Peyer's patch (tissue), 4 donors: ENCODE data around the gene KLKB1. TPM values are rescaled to one million over a fixed set of nuclear protein-coding genes. Genes with fewer than 3 reads are reported as not detected.
"Not testable (repeated sequence)": the region's sequence is repeated elsewhere in the genome, so short reads cannot be mapped to it uniquely, and the experiment has no call there.

Experiments
- DNase-seq, 3 donors: peaks; one replicate each; pipeline ENCODE4 v3.0.0-alpha.2; 2017 to 2019
- H3K27ac ChIP-seq, 4 donors: fragments of 200-600 bp; sonication (generic); one replicate each; pipeline ENCODE4 v1.5.1; 2016 to 2019
- H3K27me3 ChIP-seq, 2 donors: fragments of 200-600 bp; sonication (generic); one replicate each; pipeline ENCODE4 v1.5.1; 2019
- H3K36me3 ChIP-seq, 3 donors: fragments of 200-600 bp; sonication (generic); one replicate each; pipeline ENCODE4 v1.5.1; 2016 to 2019
- H3K4me1 ChIP-seq, 4 donors: fragments of 200-600 bp; sonication (generic); one replicate each; pipeline ENCODE4 v1.5.1; 2016 to 2019
- H3K4me3 ChIP-seq, 4 donors: fragments of 200-600 bp; sonication (generic); 1 replicate in 3 of 4; 2 replicates in 1 of 4; pipeline ENCODE4 v1.5.1; 2016 to 2019; ENCODE audit warnings: mild to moderate bottlenecking in 1 of 4
- H3K9me3 ChIP-seq, 4 donors: fragments of 200-600 bp; sonication (generic); one replicate each; pipeline ENCODE4 v1.5.1; 2016 to 2019; ENCODE audit warnings: mild to moderate bottlenecking in 1 of 4
- CTCF ChIP-seq, 6 experiments: fragments of 450-650 bp in 4 of 6; fragments of 200-600 bp in 2 of 6; sonication (generic) in 1 of 6; IDR thresholded peaks; one replicate each; pipeline ENCODE4 v1.5.1; 2017 to 2019; ENCODE audit warnings: antibody characterized with exemption in 6 of 6, mild to moderate bottlenecking in 3 of 6, moderate library complexity in 1 of 6
- POLR2A ChIP-seq, 2 donors: fragments of 450-650 bp; IDR thresholded peaks; one replicate each; pipeline ENCODE4 v1.5.1; 2017; ENCODE audit warnings: antibody characterized with exemption in 2 of 2, mild to moderate bottlenecking in 2 of 2, moderate library complexity in 2 of 2
- total RNA-seq, 4 donors: library from RNA; depleted of rRNA; stranded (reverse); fragments of >200 nt; gene quantifications; one replicate each; pipeline ENCODE4 v1.1.0, GENCODE V29; 2016

Gene KLKB1
- total RNA-seq, 4 donors from 2014 or later = 4.5 to 8.6 (median 7.5) TPM; not detected in 1

- Histone ChIP-seq H3K27ac (peak overlapping the region in 1 of 4 donors; percentile 18), H3K27me3 (no peaks in the 10 kb centered on the region), H3K4me1 (no peaks in the 10 kb centered on the region), H3K36me3 (no peaks in the 10 kb centered on the region), H3K9me3 (no peaks in the 10 kb centered on the region), H3K4me3 (peak overlapping the region in 1 of 4 donors; percentile 5)
- DNase-seq = no peak
- TF ChIP-seq CTCF (IDR thresholded peaks at IDR 0.05) = no peak
- TF ChIP-seq POLR2A (IDR thresholded peaks at IDR 0.05) = no peak
Measured at GRCh38 chr4:186266729-186267456, 39.6 kb downstream of the KLKB1 start.

DNA sequence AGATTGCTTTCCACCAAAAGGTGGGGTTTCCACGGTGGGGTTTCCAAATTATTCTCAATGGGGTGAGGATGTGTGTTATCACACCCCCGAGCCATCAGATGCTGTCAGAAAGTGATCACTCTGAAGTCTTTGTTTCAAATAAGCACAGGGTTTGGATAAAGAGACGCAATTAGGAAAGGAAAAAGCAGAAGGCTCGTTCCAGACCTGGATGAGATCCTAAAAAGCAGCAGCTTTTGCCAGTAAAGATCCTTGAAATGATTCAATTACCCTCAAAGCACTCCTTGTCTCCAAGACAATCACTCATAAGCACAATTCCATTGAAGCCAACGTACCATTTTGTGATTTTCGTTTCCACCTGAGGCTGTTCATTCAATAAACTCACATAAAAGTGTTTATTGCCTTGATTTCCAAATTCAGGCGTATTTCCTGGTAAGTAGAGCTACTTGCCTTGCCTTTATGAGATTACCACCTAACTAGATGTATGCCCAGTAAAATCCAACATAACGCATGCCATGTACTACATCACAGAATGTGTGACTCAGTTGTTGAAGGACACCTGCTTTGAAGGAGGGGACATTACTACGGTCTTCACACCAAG is 43.9 kb downstream of the KLKB1 start:
- no peaks in the 10 kb centered on the region for H3K4me1 ChIP-seq
- TF ChIP-seq CTCF (IDR thresholded peaks at IDR 0.05) (no peak), POLR2A (IDR thresholded peaks at IDR 0.05) (no peak)
- H3K27ac ChIP-seq = no peak overlapping the region
- no peak for DNase-seq
- no peaks in the 10 kb centered on the region for H3K9me3 ChIP-seq
- H3K4me3 ChIP-seq = no peak overlapping the region
- H3K36me3 ChIP-seq = no peaks in the 10 kb centered on the region
- no peaks in the 10 kb centered on the region for H3K27me3 ChIP-seq

- Histone ChIP-seq H3K4me3 (no peak overlapping the region), H3K36me3 (no peaks in the 10 kb centered on the region), H3K9me3 (no peaks in the 10 kb centered on the region), H3K4me1 (no peaks in the 10 kb centered on the region), H3K27ac (no peak overlapping the region), H3K27me3 (no peaks in the 10 kb centered on the region)
- DNase-seq = no peak
- no peak for TF ChIP-seq POLR2A (IDR thresholded peaks at IDR 0.05)
- no peak for TF ChIP-seq CTCF (IDR thresholded peaks at IDR 0.05)
Measured at GRCh38 chr4:186272699-186273391, 45.5 kb downstream of the KLKB1 start.

DNA sequence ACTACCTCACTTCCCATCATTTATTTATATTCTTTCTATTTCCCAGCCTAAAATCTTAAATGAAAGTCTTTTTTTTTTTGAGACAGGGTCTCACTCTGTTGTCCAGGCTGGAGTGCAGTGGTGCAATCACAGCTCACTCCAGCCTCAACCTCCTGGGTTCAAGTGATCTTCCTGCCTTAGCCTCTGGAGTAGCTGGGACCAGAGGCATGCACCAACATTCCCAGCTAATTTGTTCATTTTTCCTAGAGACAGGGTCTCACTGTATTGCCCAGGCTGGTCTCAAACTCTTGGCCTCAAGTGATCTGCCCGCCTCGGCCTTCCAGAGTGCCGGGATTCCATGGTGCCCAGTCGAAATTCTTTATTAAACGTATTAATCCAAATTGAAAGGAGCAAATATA is 46.1 kb downstream of the KLKB1 start:
- not testable (repeated sequence) for H3K4me1 ChIP-seq, H3K36me3 ChIP-seq, H3K27ac ChIP-seq

GRCh38 chr4:186283311-186283710 is 56.0 kb downstream of the KLKB1 start:
- H3K36me3 ChIP-seq = no peaks in the 10 kb centered on the region
- no peaks in the 10 kb centered on the region for H3K4me1 ChIP-seq
- H3K4me3 ChIP-seq = no peak overlapping the region
- TF ChIP-seq POLR2A (IDR thresholded peaks at IDR 0.05) (no peak), CTCF (IDR thresholded peaks at IDR 0.05) (no peak)
- DNase-seq = no peak
- no peaks in the 10 kb centered on the region for H3K27me3 ChIP-seq
- no peak overlapping the region for H3K27ac ChIP-seq
- H3K9me3 ChIP-seq = no peaks in the 10 kb centered on the region

More for the DNA sequence above, 46.1 kb downstream of the KLKB1 start:
- DNase-seq, H3K4me3 ChIP-seq, H3K9me3 ChIP-seq, H3K27me3 ChIP-seq: not testable (repeated sequence)

- Histone ChIP-seq H3K9me3 (no peaks in the 10 kb centered on the region), H3K27ac (no peak overlapping the region), H3K27me3 (no peaks in the 10 kb centered on the region), H3K4me1 (no peaks in the 10 kb centered on the region), H3K36me3 (no peaks in the 10 kb centered on the region), H3K4me3 (no peak overlapping the region)
- DNase-seq = no peak
- TF ChIP-seq POLR2A (IDR thresholded peaks at IDR 0.05) = no peak
- TF ChIP-seq CTCF (IDR thresholded peaks at IDR 0.05) = no peak
Measured at GRCh38 chr4:186285147-186285546, 57.8 kb downstream of the KLKB1 start.
